ENCODE measurements around the gene SHOC2. TPM values are rescaled to one million over a fixed set of nuclear protein-coding genes. Genes with fewer than 3 reads are reported as not detected.

SHOC2 gene
- total and polyA plus RNA-seq, 9 of the 15 experiments (the other 6 are each of a cell fraction or from before 2014, with no cell fraction given), result 9.2 to 17.5 (median 14.9) TPM

GRCh38 chr10:110957606-110958005 is 38.2 kb downstream of the SHOC2 start (continued):
- TF ChIP-seq ERF (CRISPR knock-in tag; IDR thresholded peaks at IDR 0.05), result no peak
- TF ChIP-seq HNRNPH1 (optimal IDR thresholded peaks at IDR 0.05; ENCODE audit: low read depth, low read length), result no peak
- no peak for TF ChIP-seq CGGBP1 (CRISPR knock-in tag; IDR thresholded peaks at IDR 0.05)
- no peak for TF ChIP-seq NR0B1 (IDR thresholded peaks at IDR 0.05; ENCODE audit: partially characterized antibody)
- TF ChIP-seq, protein P1, sequence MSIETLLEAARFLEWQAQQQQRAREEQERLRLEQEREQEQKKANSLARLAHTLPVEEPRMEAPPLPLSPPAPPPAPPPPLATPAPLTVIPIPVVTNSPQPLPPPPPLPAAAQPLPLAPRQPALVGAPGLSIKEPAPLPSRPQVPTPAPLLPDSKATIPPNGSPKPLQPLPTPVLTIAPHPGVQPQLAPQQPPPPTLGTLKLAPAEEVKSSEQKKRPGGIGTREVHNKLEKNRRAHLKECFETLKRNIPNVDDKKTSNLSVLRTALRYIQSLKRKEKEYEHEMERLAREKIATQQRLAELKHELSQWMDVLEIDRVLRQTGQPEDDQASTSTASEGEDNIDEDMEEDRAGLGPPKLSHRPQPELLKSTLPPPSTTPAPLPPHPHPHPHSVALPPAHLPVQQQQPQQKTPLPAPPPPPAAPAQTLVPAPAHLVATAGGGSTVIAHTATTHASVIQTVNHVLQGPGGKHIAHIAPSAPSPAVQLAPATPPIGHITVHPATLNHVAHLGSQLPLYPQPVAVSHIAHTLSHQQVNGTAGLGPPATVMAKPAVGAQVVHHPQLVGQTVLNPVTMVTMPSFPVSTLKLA (conservative IDR thresholded peaks at IDR 0.05), result no peak
- no peak for TF ChIP-seq OTX1 (CRISPR knock-in tag; IDR thresholded peaks at IDR 0.05)
- TF ChIP-seq E2F1 (CRISPR knock-in tag; IDR thresholded peaks at IDR 0.05), result no peak
- no peak for TF ChIP-seq SAP30 (IDR thresholded peaks at IDR 0.05; ENCODE audit: borderline replicate concordance, insufficient read depth, low read depth, low read length, poor library complexity, severe bottlenecking)
- no peak for TF ChIP-seq ZNF583 (CRISPR knock-in tag; IDR thresholded peaks at IDR 0.05)
- no peak for TF ChIP-seq ZNF584 (CRISPR knock-in tag; IDR thresholded peaks at IDR 0.05; ENCODE audit: low read depth)
- no peak for TF ChIP-seq WHSC1 (IDR thresholded peaks at IDR 0.05; ENCODE audit: low read length)
- peak; percentile 68 for TF ChIP-seq C11orf30 (IDR thresholded peaks at IDR 0.05; ENCODE audit: low read depth)
- TF ChIP-seq BCL6 (CRISPR knock-in tag; IDR thresholded peaks at IDR 0.05), result no peak
- no peak for TF ChIP-seq HOXB6 (CRISPR knock-in tag; IDR thresholded peaks at IDR 0.05; ENCODE audit: borderline replicate concordance)
- peak; percentile 72 for TF ChIP-seq MAFG (tag; conservative IDR thresholded peaks at IDR 0.05)
- TF ChIP-seq ZNF316 (IDR thresholded peaks at IDR 0.05), result peak; percentile 84
- no peak for TF ChIP-seq UBTF (IDR thresholded peaks at IDR 0.05; ENCODE audit: borderline replicate concordance in 1 of 2, low read depth in 2 of 2, low read length in 2 of 2)
- TF ChIP-seq, protein P2, sequence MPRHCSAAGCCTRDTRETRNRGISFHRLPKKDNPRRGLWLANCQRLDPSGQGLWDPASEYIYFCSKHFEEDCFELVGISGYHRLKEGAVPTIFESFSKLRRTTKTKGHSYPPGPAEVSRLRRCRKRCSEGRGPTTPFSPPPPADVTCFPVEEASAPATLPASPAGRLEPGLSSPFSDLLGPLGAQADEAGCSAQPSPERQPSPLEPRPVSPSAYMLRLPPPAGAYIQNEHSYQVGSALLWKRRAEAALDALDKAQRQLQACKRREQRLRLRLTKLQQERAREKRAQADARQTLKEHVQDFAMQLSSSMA (CRISPR knock-in tag; IDR thresholded peaks at IDR 0.05), result no peak
- TF ChIP-seq DNMT1 (IDR thresholded peaks at IDR 0.05), result no peak
- no peak for TF ChIP-seq TAL1 (IDR thresholded peaks at IDR 0.05)
- no peak for TF ChIP-seq POLR3A (IDR thresholded peaks at IDR 0.05; ENCODE audit: borderline replicate concordance, extremely low read depth, insufficient read depth, insufficient read length)

Measured in K562 (cell line).